Hematopoietic multipotent progenitor cell treated with erythropoietin and hydrocortisone succinate and interleukin-3 and kit ligand, for 4 days (in vitro differentiated cells): ENCODE data around the gene GTPBP1.

Experiments
- DNase-seq: peaks from one replicate; pipeline ENCODE4 v3.0.0-alpha.2; 2015

GTPBP1 gene

DNA sequence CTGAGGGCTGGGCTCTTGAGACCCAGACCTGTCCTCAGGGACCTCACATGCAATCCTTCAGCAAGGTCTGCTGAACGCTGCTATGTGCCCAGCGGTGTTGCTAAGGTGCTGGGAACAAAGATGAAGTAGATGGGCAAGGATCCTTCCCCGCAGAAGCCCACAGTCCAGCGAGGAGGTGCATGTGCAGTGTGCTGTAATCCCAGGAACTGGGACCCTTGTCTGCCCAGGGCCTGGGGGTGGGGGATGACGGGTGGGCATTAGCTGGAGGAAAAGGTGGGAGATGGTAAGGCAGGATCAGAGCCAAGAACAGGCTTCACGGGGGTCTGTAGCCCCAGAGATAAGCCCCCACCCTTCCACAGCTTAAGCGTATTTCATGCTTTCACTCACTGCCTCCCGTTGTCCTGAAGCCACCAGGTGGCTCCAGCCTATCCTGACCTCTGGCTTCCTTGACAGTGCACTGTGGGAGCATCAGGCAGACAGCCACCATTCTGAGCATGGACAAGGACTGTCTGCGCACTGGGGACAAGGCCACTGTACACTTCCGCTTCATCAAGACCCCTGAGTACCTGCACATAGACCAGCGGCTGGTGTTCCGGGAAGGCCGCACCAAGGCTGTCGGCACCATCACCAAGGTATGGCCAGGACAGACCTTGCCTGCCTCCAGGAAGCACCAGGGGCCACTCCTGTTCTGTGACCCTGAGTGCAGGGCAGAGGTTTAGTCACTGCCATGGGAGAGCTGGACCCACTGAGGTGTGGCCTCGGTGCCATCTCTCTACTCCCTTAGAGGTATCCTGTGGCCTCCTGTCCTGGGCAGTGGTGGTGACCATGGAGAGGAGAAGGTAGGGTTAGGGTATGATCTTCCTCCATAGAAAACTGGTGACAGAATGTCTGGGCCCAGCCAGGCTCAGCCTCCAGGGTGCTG lies 22.0 kb downstream of the GTPBP1 start:
- DNase-seq = no peak

DNA sequence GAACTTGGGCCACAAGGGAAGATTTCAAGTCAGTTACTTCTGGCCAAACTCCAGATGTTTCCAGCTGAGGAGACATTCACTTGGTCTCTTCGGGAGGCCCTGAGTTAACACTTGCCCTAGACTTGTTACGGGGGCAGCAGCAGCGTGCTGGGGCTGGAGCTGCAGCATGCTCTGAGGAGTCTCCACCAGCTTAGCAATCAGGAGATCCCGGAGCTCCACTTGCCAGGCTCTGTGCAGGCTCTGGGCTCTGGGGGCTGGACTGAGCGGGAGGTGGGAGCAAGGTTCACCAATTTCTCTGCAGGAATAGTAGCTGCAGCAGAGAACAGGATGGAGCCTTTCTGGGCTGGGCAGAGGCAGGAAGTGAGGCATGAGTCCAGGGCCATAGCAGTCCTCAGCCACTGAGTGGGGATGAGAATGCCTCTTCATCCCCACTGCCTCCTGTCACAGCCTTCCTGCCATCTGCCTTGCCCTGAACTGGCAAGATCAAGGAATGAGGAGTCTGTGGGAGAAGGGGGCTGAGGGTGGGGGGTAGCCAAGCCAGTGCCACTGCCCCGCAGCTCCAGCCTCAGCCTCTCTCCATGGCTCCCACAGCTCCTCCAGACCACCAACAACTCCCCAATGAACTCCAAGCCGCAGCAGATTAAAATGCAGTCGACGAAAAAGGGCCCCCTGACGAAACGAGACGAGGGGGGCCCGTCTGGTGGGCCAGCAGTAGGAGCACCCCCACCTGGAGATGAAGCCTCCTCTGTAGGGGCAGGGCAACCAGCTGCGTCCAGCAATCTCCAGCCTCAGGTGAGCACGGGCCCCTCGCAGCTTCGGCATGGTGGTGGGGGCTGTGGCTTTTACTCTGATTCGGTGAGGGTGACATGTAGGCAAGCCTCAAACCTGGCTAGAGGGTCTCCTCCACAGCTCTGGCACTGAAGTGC lies 23.4 kb downstream of the GTPBP1 start:
- DNase-seq = no peak

DNA sequence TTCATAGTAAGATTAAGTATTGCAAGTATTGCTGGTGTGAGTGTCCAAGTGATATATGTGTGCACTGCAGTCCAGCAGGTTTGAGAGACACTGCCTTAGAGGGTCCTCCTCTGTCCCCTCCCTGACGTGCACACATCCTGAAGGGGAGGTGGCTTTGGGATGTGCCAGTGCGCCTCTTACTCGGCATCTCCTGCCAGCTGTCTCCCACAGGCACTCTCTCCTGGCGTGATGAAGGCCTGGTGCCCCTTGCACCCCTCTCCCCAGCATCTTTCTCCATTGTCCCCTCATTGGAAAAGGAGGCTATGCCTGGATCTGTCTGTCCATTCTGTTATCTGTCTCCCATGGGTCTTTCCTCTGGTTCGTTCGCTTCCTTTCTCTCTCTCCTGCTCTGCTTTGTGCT lies 24.2 kb downstream of the GTPBP1 start:
- DNase-seq = no peak

DNA sequence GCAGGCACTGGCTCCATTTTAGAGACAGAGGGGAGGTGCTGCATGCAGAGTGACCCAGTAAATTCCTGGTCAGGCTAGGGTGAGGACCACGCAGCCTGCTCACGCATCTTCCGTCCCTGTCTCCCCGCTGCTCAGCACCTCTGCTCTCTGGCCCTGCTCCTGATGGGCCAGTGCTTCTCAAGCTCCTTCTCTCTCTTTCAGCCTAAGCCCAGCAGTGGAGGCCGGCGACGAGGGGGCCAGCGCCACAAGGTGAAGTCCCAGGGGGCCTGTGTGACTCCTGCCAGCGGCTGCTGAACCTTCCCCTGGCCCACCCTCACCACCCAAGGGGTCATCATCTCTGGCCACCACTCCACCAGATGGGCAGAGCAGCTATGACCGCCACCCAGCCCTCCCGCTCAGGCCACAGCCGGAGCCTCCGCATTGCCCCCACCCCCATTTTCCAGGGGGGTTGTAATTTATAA lies 24.7 kb downstream of the GTPBP1 start:
- no peak for DNase-seq

DNA sequence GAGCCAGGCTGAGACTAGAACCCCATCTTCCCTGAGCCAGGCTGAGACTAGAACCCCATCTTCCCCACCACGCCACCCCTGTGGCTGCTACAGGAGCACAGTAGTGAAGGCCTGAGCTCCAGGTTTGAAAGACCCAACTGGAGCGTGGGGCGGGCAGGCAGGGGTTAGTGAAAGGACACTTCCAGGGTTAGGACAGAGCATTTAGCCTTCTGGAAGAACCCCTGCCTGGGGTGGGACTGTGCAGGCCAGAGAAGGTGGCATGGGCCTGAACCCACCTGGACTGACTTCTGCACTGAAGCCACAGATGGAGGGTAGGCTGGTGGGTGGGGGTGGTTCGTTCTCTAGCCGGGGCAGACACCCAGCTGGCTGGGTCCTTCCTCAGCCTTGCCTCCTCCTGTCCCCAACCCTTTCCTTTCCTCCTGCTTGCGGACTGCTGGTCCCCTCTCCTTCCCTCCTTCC lies 26.0 kb downstream of the GTPBP1 start:
- DNase-seq = no peak

DNA sequence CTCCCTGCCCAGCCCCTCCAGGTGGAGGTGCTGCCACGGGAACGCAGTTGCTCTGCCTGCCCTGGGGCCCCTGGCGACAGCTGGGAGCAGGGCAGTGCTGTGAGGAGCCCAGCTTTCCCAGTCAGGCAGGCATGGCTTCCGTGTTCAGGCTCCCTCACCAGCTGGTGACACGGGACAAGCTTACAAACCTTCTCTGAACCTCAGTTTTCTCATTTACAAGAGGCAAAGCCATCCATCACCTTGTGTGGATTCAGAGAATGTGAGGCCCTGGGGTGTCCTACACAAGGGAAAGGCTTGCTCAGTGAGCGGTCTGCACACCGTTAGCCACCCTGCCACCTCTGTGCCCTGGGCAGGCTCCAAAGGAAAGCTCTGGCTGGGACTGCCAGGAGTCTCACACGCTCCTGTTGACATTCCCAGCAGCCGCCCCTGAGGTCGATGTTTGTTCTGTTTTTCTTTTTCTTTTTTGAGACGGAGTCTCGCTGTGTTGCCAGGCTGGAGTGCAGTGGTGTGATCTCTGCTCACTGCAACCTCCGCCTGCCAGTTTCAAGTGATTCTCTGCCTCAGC lies 26.6 kb downstream of the GTPBP1 start:
- no peak for DNase-seq

DNA sequence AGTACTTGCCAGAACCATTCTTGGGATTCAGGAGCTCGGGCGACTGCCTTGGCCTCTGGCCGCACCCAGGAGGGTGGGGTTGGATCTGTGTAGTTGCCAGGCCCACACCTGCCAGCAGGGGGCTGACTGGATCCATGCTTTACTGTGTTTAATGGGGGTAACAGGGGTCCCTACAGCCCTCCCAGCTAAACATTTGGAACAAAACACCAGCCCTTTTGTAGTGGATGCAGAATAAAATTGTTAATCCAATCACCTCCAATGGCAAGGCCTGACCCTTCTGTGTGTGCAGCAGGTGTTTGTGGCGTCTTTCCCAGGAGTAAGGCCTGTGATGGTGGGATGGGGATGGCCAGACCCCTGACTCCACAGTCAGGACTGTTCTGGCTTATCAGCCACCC lies 27.6 kb downstream of the GTPBP1 start:
- DNase-seq = peak; percentile 72

DNA sequence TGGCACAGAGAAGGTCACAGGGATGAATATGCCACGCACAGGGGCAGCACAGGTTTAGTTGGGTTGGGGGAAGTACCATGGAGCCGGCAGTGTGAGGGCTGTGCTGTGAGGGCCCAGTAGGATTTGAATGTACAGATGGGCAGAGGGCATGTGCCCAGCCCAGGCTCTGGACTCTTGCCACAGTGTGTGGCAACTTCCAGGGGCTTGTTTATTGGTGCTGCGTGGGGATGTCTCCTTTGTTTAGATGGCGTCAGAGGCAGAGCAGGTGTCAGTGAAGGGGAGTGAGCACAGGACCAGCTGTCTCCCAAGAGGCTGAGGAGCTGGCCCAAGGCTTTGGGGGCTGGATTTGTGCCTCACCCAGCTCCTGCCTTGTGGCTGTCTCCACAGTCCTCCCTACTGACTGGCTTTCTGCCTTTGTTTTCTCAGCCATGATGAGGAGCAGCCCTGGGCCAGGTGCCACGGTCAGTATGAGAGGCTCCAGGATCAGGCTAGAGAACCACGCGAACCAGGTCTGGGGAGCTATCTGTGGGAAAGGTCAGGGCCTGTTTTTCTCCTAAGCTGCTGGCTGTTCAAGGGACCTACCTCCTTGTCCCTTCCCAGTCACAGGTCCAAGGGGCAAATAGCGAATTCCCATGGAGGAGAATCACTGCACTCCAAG lies 28.1 kb downstream of the GTPBP1 start:
- DNase-seq = no peak

DNA sequence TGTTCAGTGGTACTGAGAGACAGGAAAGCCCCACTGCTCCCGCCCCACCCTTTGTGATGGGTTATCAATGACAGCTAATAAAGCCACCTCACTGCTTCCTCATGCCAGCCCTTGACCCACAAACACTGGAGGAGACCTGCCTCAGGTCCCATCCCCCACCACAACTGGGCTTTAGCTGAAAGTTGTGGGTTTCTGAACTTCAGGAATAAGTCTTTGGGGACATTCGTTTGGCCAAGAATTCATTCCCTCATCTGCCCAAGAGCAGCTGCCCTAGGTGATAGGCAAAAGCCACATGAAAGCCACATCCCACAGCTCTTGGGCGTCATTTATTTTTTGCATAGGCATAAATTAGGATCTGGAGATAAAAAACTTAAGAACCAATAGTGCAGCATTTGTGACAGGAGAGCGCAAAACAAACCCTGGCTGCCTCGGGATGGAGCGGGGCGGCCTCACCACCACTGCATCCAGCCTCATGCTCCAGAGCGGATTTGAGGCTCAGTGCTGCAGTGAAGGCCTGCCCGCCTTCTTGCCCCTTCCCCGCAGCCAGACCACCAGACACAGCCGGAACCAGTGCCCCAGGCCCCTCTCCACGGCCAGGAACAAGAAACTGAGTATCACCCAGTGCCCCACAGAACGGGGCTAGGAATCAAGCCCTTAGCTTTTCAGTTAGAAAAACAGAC lies 28.8 kb downstream of the GTPBP1 start:
- peak; percentile 66 for DNase-seq

DNA sequence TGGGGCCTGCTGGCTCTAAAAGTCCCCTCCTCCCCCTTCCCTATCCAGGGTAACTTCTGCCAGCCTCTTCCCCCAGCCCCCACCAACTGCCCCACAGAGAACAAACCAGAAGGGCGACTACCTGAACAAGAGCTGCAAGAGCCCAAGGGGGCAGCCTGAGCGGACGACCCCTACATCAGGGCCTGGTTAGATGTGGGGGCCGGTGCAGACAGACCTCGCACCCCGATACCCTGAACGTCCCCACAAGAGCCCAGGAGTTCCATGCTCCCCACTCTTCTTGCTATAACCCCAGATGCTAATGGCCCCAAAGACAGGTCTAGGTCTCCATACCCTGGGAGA lies 29.4 kb downstream of the GTPBP1 start:
- DNase-seq = no peak

DNA sequence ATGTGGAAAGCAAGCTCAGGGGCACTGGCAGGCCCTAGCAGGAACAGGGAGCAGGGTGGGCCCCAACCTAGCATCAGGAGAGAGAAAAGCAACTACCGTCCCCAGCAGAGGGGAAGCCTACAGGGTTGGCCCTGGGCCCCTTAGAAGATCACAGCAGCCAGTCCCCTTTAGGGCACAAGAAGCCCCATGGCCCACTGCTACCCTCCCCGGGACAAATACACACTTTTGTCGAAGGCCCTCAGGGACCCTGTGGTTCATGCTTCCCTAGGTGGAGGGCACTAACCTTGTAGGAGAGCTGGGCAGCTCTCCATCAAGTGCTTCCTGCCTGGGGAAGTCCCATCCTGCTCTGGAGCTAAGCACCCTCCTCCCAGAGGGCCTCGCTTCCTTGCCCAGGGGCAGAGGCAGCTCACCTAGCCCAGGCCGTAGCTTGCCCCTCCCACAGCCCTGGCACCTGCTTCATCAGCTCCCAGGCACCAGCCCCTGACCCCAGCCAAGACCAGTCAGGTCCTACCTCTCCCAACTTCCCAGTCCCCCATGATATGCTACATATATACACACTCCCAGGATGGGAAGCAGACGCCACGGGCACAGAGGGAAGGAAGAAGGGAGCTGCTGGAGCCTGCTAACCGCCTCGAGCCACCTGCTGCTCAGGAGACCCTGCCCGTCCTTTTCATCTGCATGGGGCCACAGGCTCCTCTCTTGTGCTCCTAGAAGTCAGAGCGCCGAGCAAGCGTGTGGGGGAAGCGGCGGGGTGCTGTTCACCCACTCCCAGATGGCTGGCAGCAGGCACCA lies 29.9 kb downstream of the GTPBP1 start:
- no peak for DNase-seq

DNA sequence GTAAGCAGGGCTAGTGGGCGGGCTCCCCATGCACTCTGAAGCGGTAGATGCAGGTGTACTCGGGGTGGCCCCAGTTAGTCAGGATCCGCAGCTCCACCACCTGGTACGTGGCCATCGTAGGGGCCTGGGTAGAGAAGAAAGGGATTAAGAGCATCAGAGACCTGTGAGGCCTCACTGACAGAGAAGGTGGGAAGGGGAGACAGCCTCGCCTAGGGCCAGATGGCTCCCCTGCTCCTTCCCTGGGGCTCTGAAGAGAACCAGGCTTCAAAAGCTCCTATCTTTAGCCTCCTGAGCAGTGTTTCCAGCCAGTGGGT lies 30.5 kb downstream of the GTPBP1 start:
- no peak for DNase-seq

DNA sequence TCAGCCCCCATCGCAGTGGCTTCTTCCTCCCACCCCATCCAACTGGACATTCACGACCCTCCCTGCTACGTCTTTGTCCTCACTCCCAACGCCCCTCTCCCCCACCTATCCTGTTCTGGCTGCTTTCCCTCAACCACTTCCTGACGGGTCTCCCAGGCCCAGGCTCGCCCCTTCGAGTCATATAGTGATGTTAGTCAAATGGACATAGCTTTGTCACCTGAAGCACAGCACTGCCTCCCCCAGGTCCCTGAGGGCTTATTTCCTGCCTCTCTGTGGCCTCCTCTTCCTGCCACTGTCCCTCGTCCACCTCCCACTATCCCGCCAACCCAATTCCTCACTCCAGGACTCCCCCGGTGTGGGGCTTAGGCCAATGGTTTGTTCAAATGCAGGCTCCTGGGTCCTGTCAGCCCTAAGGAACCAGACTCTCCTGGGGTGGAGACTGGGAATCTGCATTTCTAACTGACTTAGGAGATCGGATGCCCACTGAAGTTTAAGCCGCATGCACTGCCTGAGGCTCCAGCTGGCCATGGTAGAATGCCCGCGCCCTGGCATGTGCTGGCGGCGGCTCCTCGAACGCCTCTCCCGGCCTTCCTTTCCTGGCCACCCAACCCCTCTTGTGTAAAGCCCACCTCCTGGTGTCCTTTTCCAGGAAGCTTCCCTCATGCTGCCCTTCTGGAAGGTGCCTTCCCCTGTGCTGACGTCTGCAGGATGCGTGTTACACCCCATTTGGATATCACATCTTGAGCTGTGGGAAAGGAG lies 31.7 kb downstream of the GTPBP1 start:
- no peak for DNase-seq

DNA sequence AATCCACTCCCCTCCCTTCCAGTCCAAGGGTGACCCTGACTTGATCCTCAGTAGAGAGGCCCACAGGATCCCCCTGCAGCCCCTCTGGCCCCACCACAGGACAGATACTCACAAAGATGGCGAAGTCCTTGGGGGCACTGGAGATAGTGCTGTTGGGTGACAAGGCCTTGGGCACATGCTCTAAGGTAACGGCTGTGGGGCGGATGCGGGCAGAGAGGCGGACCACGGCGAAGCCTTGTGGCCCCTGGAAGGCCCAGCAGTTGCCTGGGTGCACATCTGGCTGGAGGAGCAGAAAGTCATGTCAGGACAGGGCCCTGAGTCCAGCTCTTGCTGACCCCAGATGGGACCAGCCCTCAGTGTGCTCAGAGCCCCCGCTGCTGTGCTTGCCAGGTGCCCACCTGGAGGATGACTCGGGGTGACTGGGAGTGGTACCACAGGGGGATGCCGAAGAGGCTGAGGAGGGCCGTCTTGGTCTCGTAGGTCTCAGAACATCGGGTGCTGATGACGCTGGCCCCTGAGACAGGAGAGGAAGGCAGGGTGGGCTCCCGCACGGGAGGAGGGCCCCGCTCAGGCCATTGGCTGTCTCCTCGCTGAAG lies 32.8 kb downstream of the GTPBP1 start:
- DNase-seq = no peak

DNA sequence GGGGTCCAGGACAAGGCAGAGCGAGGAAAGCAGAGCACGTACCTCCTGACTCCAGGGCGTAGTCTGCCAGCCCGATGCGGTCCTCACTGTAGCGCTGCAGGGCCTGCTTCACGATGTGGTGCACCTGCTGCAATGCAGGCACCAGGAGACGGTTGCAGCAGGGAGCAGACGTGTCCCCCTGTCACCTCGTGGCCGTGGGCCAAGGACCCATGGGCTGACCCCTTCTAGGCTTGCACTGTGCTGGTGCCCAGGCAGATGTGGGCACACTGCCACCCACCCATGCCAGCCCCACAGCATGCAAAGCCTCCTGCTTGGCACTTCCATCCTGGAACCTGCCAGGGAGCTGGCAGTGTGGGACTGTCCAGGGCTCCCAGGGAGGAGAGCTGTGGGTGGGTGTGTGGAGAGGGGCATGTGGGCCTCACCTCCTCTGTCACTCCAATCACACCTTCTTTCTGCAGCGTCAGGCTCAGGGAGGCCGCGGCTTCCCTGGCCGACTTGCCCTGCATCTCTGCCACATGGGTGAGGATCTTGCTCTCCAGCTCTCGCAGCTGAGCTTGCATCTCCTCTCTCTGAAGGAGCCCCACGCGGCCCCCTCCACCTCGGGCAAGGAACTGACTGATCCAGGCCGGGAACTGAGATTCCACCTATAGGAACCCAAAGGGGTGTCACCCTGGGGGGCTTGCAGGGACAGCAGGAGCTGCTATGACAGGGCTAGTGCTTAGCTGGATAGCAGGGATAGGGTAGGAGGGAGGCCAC lies 33.7 kb downstream of the GTPBP1 start:
- DNase-seq = no peak

DNA sequence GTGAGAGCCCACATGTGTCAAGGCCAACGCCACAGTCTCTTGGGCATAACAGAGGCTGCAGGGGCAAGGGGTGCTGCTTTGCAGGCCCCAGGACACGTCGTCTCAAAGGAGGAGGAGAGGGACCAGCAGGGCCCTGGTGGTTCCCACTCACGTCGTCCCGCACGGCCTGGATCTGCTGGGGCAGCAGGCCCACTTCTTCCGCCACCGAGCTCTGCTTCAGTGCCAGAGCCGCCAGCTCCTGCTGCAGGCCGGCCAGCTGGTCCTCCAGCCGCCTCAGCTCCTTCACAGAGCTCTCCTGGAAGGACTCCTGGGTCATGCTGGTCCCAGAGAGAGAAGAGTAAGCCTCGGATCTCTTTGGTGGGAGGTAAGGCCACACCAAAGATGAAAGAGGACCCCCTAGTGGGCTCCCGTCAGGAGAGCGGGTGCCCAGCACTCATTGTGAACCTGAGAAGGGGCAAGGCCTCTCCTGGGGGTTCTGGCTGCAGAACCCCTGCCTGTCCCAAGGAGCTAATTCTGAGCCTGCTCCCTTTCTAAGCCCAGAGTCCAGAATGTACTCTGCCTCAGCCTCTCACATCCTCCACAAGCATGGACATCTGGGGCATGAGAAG lies 34.5 kb downstream of the GTPBP1 start:
- no peak for DNase-seq

DNA sequence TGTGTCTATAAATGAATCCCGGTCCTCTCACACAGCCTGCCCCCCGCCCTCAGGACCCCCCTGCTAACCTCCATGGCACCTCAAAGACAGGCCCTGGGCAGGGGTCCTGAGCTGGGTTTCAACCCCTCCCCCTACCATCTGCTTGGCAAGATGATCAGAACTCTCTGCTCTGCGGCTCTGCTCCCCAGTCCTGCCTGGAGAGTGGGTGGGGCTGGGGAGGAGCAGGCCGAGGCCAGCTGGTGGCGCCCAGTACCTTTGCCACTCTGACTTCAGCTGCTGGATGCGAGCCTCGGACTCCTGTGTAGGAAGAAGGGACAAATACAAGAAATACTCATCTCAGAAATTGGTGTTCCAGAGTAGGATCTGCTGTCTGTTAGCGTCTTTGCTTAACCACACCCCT lies 35.0 kb downstream of the GTPBP1 start:
- no peak for DNase-seq

DNA sequence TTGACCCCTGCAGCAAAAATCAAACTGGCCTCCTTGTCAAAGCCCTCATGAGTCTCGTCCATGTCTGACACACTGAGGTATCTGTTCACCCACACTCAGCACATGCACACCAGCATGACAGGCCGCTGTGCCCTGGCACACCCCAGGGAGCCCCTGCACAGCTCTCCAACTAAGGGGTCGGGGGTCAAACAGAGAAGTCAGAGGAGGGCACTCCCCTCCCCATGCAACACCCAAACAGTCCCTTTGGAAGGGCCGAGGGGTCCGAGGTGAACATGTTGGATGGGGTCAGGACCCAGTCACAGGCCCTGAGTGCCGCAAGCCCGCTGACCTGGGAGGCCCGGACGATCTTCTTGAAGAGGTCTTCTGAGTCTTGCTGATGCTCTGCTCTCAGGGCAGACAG lies 35.4 kb downstream of the GTPBP1 start:
- DNase-seq = no peak

DNA sequence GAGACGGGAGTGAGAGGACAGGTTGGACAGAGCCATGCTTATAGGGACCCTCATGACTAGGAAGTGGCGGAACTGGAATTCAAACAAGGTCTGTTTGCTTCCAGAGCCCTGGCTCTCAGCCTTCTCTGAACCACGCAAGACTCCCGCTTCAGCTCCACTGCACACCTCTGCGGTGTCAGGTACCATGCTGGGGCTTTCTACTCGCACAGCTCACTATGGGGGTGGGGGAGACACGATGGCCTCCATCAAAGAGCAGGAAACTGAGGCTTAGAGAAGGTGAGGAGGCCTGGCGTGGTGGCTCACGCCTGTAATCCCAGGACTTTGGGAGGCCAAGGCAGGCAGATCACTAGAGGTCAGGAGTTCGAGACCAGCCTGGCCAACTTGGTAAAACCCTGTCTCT lies 35.8 kb downstream of the GTPBP1 start:
- no peak for DNase-seq
